ENCODE results near the gene MCRS1.

Gene MCRS1

DNA sequence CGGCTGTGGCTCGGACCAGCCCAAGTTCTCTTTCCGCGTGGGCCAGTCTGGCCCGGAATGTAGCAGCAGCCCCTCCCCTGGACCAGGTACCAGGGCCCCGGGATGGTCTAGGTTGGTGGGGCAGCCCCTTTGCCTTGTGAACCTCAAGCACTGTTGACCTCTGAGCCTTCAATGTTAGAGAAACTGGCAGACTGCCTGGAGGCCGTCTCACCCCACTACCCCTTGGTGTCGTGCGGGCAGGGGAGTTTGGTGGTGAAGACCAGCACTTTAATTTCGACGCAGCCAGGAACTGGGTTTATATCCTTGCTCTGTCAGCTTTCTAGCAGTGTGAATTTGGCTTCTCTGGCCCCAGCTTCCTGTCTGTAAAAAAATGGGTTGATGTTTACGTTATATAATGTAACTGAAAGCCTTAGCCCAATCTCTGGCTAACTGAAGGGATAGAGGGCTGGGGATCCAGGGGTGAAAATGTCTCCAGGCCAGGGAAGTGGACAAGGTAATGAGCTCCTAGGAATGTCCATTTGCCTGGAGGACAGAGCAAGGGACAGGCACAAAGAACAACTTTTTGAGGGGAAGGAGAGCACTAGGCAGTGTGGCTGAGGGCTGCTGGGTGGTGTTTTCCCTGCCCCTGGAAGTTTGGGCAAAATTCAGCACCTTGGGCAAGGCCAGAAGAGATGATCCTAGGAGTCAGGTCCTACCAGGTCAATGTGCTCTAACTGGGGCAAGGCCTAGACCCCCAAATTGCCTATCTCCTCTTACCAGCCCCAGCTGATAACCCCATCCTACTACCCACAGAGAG lies 11.4 kb downstream of the MCRS1 start:
- DNase-seq (ENCODE audit: low spot score), result no peak

DNA sequence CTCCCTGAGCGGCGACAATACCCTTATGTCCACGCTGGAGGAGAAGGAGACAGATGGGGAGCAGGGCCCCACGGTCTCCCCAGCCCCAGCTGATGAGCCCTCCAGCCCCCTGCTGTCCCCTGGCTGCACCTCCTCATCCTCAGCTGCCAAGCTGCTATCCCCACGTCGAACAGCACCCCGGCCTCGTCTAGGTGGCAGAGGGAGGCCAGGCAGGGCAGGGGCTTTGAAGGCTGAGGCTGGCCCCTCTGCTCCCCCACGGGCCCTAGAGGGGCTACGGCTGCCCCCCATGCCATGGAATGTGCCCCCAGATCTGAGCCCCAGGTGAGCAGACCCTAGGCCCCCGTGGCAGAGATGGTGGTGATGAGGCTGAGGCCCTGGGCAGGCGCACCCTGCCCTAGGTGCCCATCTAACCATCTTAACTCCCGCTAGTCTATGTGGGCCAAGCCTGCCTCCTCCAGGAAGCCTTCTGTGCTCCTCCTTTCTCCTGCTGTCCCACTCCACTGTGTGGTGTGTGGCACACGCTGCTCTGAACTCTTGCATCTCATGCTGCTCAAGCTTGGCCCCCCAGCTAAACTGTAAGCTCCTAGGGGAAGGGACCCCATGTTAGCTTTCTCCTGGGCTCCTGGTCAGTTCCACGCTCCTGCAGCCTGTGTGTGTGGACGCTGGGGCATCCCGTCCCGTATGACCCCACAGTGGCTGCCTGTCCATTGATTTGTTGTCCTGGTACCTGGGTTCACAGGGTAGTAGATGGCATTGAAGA lies 12.1 kb downstream of the MCRS1 start:
- no peak for DNase-seq (ENCODE audit: low spot score)

GRCh38 chr12:49554266-49554665 lies 13.7 kb downstream of the MCRS1 start:
- no peak for DNase-seq (ENCODE audit: low spot score)

DNA sequence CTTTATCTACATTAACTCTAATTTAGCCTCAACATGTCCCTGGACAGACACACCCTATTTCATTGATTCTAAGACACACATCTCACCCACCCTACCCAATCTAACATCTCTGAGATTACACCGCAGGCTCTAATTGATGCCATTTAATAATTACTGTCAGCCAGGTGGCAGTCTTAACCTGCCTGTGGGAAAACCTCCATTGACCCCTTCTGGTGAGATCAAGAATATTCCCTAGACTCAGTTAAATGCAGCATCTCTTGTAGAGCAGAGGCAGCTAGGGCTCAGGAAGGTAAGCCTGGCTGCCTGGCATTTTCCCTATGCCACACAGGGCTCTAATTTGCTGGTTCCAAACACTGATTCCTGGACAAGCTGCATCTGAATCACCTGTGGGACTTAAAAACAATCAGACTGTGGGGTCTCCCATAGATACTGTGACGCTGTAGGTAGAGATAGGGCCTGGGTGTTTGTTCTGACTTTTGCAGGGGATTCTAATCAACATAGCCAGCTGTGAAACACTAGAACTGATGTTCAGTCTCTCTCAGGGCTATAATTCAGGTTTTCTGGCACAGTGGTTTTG lies 14.3 kb downstream of the MCRS1 start:
- no peak for DNase-seq (ENCODE audit: low spot score)

GRCh38 chr12:49552899-49553298 lies 15.0 kb downstream of the MCRS1 start:
- no peak for DNase-seq (ENCODE audit: low spot score)

GRCh38 chr12:49552425-49552824 lies 15.5 kb downstream of the MCRS1 start:
- DNase-seq (ENCODE audit: low spot score), result no peak

DNA sequence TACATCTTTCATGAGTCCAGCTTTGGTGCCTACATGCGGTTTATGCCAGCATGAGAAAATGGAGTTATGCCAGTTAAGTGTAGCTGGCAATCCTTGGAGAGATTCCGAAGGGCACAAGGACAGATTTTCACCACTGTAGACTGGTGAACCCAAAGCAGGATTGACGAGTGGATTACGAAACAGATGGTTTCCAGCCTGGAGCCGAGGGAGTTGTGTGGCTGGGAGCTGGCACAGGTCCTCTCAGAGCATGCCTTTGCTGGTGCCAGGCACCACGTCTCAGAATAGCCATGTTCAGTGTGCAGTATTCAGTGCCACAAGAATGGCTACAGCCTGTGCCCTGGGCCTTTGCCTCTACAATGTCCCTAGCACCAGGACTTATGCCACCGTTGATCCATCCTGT lies 15.9 kb downstream of the MCRS1 start:
- DNase-seq (ENCODE audit: low spot score), result no peak

- no peak for DNase-seq (ENCODE audit: low spot score)
These were observed 17.2 kb downstream of the MCRS1 start for GRCh38 chr12:49550693-49551252.

DNA sequence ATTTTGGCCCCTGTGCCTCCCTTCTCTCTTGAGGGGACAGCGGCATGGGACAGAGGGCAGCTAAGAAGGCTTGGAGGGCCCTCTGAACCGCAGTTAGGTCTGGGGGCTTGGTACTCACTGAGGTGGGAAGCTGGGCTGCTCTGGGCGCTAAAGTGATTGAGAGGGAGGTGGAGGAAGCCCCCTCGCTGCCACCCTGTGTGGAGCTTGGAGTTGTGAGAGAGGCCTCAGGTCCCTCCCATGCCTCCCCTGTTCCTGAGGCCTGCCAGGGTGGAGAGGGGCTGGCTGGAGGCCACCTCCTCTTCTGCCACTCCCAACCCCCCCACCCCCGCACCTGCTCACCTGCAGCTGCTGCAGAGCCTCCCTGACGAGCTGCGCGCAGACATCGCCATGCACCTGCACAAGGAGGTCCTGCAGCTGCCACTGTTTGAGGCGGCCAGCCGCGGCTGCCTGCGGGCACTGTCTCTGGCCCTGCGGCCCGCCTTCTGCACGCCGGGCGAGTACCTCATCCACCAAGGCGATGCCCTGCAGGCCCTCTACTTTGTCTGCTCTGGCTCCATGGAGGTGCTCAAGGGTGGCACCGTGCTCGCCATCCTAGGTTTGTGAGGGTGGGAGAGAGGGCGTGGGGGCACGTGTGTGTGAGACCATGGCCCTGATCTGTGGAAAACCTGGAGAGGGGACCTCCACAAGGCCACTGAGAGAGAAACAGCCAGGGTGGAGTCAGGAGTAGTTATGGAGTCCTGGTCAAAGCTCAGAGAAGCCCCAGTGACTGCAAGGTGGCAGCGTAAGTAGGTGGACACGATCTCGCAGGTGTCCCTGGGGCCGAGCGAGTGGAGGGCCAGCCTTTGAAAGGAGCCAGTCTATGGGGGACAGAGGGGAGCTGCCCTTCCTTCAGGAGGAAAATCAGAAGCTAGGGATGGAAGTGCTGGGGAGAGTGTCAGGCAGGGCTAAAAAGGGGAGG lies 17.9 kb downstream of the MCRS1 start:
- DNase-seq (ENCODE audit: low spot score), result no peak

DNA sequence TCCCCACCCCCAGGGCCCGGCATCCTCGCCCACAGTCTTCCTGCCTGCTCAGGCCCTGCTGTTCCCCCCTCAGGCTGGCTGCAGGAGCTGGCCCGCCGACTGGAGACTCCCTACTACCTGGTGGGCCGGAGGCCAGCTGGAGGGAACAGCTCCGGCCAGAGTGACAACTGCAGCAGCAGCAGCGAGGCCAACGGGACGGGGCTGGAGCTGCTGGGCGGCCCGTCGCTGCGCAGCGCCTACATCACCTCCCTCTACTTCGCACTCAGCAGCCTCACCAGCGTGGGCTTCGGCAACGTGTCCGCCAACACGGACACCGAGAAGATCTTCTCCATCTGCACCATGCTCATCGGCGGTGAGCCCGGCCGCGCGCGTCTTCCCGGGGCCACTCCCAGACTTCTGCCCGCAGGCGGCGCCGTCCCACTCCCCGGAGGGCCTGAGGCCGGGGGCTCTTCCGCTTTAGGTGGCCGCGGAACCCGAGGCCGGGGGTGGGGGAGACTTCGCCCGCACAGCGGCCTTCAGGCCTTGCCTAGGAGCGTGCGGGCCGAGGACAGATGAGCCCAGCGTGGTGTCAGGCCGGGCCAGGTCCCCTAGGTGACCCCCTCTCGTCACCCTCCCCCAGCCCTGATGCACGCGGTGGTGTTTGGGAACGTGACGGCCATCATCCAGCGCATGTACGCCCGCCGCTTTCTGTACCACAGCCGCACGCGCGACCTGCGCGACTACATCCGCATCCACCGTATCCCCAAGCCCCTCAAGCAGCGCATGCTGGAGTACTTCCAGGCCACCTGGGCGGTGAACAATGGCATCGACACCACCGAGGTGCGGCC lies 18.9 kb downstream of the MCRS1 start:
- DNase-seq (ENCODE audit: low spot score), result no peak

DNA sequence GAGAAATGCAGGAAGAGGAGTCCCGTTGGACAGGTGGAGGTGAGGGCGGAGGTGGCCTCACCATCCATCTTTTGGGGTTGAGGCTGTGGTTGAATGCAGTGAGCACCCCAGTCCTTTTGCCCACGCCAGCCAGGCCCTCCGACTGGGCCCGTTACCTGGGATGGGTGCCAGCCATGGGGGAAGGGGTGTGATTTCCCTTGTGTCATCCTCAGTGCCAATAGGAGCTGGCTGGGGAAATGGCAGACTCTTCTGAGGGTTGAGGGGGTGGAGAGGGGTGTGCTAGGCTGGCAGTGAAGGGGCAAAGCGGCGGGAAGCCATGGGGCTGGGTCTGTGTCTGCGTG lies 19.5 kb downstream of the MCRS1 start:
- DNase-seq (ENCODE audit: low spot score), result no peak

DNA sequence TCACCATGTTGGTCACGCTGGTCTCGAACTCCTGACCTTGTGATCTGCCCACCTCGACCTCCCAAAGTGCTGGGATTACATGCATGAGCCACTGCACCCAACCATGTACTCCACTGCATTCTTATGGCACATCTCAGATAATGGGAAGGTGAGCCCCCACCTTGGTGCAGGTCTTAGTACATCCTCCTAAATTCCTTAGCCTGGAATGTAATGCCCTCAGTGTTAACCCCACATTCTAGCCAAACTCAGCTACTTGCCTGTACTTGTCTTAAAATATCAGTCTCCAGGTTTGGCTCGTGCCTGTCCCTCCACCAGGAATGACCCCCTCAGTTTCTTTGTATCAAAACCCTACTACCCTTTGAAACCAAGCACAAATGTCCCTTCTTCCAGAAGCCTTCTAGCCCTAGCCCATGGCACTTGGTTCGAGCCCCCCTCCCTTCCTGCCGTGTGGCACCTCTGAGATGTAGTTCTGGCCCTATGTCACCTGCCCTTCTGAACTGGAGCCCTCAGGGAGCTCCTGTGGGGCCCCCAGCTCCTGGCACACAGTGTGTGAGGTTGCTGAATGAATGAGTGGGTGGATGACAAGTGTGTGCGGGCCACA lies 20.8 kb downstream of the MCRS1 start:
- no peak for DNase-seq (ENCODE audit: low spot score)

DNA sequence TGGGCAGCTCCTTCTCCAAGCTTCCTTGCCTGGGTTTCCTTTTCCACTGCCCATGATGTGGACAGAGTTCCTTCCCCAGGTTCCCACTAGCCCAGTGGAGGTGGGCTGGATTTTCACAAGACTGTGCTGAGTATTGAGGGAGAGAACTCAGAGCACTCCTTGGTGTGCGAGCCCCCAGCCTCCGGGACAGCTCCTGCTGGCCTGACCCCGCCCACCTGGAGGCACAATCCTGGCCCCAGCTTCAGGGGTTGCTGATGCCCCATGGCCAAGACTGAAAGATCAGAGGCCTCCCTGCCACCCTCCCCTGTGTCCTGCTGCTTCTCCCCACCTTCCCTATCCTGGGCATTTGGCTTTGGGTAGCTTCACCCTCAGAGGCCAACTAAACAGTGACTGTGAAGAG lies 21.5 kb downstream of the MCRS1 start:
- DNase-seq (ENCODE audit: low spot score), result no peak

DNA sequence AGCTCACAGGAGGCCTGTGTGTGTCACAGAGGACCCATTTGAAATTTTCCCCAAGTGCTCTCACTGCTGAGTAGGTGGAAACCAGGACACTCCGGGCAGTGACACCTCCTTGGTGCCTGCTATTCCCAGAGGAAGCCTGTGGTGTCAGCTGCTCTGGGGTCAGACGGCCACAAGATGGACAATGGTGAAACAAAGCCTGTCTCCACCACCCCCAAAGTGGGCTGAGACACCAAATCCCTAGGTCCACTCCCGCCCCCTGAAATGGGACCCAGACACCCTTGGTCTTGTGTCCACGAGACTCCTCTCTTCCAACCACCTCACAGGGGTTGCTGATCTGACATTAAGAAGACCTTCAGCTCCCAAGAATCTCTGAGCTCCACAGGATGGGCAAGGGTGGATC lies 22.1 kb downstream of the MCRS1 start:
- DNase-seq (ENCODE audit: low spot score), result no peak

DNA sequence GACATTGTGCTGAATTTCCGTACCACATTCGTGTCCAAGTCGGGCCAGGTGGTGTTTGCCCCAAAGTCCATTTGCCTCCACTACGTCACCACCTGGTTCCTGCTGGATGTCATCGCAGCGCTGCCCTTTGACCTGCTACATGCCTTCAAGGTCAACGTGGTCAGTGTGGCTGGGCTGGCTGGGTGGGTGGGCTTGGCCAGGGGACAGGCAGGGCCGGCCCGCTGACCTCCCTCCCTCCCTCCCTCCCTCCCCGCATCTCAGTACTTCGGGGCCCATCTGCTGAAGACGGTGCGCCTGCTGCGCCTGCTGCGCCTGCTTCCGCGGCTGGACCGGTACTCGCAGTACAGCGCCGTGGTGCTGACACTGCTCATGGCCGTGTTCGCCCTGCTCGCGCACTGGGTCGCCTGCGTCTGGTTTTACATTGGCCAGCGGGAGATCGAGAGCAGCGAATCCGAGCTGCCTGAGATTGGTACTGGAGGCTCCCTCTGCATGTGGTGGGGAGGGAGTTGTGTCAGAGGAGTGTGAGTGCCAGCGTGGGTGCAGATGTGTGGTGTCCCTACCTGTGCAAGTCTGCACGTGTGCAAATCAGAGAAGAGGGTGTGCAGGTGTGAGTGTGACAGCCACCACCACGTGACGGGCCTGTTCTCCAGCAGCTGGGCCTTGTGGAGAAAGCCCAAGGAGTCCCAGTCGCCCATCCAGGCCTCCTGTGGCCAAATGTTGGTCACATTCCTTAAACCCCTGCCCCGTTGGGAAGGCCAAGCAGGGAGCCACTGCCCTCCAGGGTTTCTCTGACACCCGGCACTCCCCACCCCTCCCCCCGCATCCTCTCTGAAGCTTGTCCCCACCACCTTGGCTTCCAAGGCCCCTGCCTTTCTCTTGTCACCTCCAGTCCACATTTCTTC lies 23.8 kb downstream of the MCRS1 start:
- no peak for DNase-seq (ENCODE audit: low spot score)

GRCh38 chr12:49543221-49543913 lies 24.6 kb downstream of the MCRS1 start:
- no peak for DNase-seq (ENCODE audit: low spot score)

DNA sequence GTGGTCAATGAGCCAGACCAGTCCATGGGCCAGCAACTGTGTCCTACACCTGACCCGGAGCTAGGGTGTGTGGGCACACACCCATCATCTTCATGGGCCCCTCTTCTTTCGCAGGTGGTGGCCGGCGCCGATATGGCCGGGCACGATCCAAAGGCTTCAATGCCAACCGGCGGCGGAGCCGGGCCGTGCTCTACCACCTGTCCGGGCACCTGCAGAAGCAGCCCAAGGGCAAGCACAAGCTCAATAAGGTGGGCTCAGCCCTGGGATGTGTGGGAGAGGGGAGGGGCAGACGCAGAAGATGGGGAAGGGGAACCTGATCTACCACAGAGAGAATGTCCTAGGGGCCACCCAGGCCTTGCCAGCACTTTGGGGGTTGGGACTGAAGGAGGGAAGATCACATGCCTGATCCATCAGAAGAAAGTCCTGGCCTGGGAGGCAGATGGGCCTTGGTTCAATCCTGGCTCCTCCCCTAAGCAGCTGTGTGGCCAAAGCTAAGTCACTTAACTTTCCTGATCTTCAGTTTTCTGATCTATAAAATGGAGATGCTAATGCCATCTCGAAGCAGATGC lies 25.3 kb downstream of the MCRS1 start:
- DNase-seq (ENCODE audit: low spot score), result no peak

GRCh38 chr12:49541911-49542505 lies 25.9 kb downstream of the MCRS1 start:
- DNase-seq (ENCODE audit: low spot score), result no peak
